ENCODE results near the gene SGK1.

The SGK1 gene

GRCh38 chr6:134171517-134171916 is 146.4 kb downstream of the SGK1 start:
- DNase-seq (ENCODE audit: low read depth in 2 of 2): no peak

GRCh38 chr6:134170844-134171243 is 147.1 kb downstream of the SGK1 start:
- DNase-seq (ENCODE audit: low read depth in 2 of 2): no peak

GRCh38 chr6:134169871-134170486 is 147.9 kb downstream of the SGK1 start:
- DNase-seq (ENCODE audit: low read depth in 2 of 2): no peak

GRCh38 chr6:134168590-134169208 is 149.2 kb downstream of the SGK1 start:
- no peak for DNase-seq (ENCODE audit: low read depth in 2 of 2)

GRCh38 chr6:134166511-134167261 is 151.2 kb downstream of the SGK1 start:
- no peak for DNase-seq (ENCODE audit: low read depth in 2 of 2)

GRCh38 chr6:134165561-134166201 is 152.2 kb downstream of the SGK1 start:
- DNase-seq (ENCODE audit: low read depth in 2 of 2): no peak

- no peak for DNase-seq (ENCODE audit: low read depth in 2 of 2)
Observed at GRCh38 chr6:134164300-134164699, 153.6 kb downstream of the SGK1 start.

- no peak for DNase-seq (ENCODE audit: low read depth in 2 of 2)
Observed at GRCh38 chr6:134162932-134163331, 155.0 kb downstream of the SGK1 start.

GRCh38 chr6:134161041-134161440 is 156.9 kb downstream of the SGK1 start:
- no peak for DNase-seq (ENCODE audit: low read depth in 2 of 2)

- DNase-seq (ENCODE audit: low read depth in 2 of 2): no peak
Observed at GRCh38 chr6:134152767-134153485, 165.0 kb downstream of the SGK1 start.

- no peak for DNase-seq (ENCODE audit: low read depth in 2 of 2)
Observed at GRCh38 chr6:134148566-134148965, 169.3 kb downstream of the SGK1 start.

GRCh38 chr6:134147034-134147533 is 170.8 kb downstream of the SGK1 start:
- no peak for DNase-seq (ENCODE audit: low read depth in 2 of 2)

- DNase-seq (ENCODE audit: low read depth in 2 of 2): no peak
Observed at GRCh38 chr6:134146268-134147033, 171.5 kb downstream of the SGK1 start.

GRCh38 chr6:134145786-134146185 is 172.1 kb downstream of the SGK1 start:
- DNase-seq (ENCODE audit: low read depth in 2 of 2): no peak

GRCh38 chr6:134138226-134138975 is 179.5 kb downstream of the SGK1 start:
- DNase-seq (ENCODE audit: low read depth in 2 of 2): no peak

- DNase-seq (ENCODE audit: low read depth in 2 of 2): no peak
Observed at GRCh38 chr6:134134654-134135053, 183.3 kb downstream of the SGK1 start.

GRCh38 chr6:134132494-134133141 is 185.3 kb downstream of the SGK1 start:
- no peak for DNase-seq (ENCODE audit: low read depth in 2 of 2)

- no peak for DNase-seq (ENCODE audit: low read depth in 2 of 2)
Observed at GRCh38 chr6:134131530-134132139, 186.3 kb downstream of the SGK1 start.

- DNase-seq (ENCODE audit: low read depth in 2 of 2): no peak
Observed at GRCh38 chr6:134128146-134128545, 189.8 kb downstream of the SGK1 start.
